GM06990 (cell line): Measurements from ENCODE around the gene TBXAS1.
"Not testable (repeated sequence)": the region's sequence is repeated elsewhere in the genome, so short reads cannot be mapped to it uniquely, and the experiment has no call there.

Experiments used
- DNase-seq: peaks from one replicate; pipeline ENCODE4 v3.0.0-alpha.2; 2011; ENCODE audit not compliant: insufficient read length; ENCODE audit errors: extremely low read depth
- H3K27me3 ChIP-seq: replicated peaks from 2 replicates; pipeline ENCODE4 v1.6.0; 2011; ENCODE audit warnings: low read length; ENCODE audit not compliant: control insufficient read depth, insufficient read depth
- H3K36me3 ChIP-seq: 2 replicates; pipeline ENCODE4 v1.5.1; 2011; ENCODE audit warnings: low read length; ENCODE audit not compliant: control insufficient read depth, insufficient read depth
- H3K4me3 ChIP-seq: replicated peaks from 2 replicates; pipeline ENCODE4 v1.5.1; 2011; ENCODE audit warnings: low read depth, mild to moderate bottlenecking, control low read depth, low read length
- TF ChIP-seq, protein P1 (sequence below): IDR thresholded peaks from 2 replicates; pipeline ENCODE4 v1.5.1; 2011; ENCODE audit warnings: low read length, control low read depth, mild to moderate bottlenecking, inconsistent platforms; ENCODE audit not compliant: insufficient read depth, poor library complexity, severe bottlenecking

The TBXAS1 gene

GRCh38 chr7:139918480-139918879 is 89.4 kb downstream of the TBXAS1 start:
- no peak for DNase-seq
- TF ChIP-seq, protein P1, sequence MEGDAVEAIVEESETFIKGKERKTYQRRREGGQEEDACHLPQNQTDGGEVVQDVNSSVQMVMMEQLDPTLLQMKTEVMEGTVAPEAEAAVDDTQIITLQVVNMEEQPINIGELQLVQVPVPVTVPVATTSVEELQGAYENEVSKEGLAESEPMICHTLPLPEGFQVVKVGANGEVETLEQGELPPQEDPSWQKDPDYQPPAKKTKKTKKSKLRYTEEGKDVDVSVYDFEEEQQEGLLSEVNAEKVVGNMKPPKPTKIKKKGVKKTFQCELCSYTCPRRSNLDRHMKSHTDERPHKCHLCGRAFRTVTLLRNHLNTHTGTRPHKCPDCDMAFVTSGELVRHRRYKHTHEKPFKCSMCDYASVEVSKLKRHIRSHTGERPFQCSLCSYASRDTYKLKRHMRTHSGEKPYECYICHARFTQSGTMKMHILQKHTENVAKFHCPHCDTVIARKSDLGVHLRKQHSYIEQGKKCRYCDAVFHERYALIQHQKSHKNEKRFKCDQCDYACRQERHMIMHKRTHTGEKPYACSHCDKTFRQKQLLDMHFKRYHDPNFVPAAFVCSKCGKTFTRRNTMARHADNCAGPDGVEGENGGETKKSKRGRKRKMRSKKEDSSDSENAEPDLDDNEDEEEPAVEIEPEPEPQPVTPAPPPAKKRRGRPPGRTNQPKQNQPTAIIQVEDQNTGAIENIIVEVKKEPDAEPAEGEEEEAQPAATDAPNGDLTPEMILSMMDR: no peak
- H3K4me3 ChIP-seq: no peak overlapping the region
- no peaks in the 10 kb centered on the region for H3K36me3 ChIP-seq
- H3K27me3 ChIP-seq: no peaks in the 10 kb centered on the region

DNA sequence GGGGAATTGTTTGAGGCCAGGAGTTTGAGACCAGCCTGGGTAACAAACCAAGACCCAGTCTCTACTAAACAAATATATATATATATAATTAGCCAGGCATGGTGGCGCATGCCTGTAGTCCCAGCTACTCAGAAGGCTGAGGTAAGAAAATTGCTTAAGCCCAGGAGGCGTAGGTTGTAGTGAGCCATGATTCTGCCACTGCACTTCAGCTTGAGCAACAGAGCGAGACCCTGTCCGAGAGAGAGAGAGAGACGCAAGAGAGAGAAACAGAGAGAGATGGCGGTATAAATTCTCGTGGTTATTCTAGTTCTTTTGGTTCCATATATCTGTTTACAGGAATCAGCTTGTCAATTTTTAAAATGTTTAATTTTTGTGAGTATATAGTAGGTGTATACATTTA is 94.0 kb downstream of the TBXAS1 start:
- H3K36me3 ChIP-seq: no peaks in the 10 kb centered on the region
- H3K4me3 ChIP-seq: no peak overlapping the region
- no peaks in the 10 kb centered on the region for H3K27me3 ChIP-seq
- no peak for DNase-seq
- TF ChIP-seq, protein P1: no peak

DNA sequence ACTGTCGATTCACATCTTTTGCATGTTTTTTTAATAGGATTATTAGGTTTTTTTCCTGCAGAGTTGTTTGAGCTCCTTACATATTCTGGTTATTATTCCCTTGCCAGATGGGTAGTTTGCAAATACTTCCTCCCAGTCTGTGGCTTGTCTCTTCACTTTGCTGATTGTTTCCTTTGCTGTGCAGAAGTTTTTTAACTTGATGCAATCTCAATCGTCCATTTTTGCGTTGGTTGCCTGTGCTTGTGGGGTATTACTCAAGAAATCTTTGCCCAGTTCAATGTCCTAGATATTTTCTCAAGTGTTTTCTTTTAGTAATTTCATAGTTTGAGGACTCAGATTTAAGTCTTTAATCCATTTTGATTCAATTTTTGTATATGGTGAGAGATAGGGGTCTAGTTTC is 95.4 kb downstream of the TBXAS1 start:
- H3K27me3 ChIP-seq: no peaks in the 10 kb centered on the region
- no peak overlapping the region for H3K4me3 ChIP-seq
- no peak for DNase-seq
- TF ChIP-seq, protein P1: no peak
- no peaks in the 10 kb centered on the region for H3K36me3 ChIP-seq

DNA sequence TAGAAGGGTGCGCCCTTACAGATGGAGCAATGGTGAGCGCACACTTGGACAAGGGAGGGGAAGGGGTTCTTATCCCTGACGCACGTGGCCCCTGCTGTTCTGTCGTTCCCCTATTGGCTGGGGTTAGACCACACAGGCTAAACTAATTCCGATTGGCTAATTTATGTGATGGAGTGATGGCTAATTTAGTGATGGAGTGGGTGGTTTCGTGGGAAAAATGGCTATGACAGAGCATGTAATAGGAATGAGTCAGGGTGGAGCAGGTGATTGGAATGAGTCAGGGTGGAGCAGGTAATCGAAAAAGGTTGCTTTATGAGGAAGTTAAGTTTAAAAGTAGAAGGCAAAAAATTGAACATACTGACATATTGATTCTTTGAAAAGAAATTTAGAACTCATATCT is 100.2 kb downstream of the TBXAS1 start:
- not testable (repeated sequence) for H3K27me3 ChIP-seq, H3K36me3 ChIP-seq, DNase-seq, H3K4me3 ChIP-seq

- TF ChIP-seq, protein P1: no peak
- Histone ChIP-seq H3K27me3 (no peaks in the 10 kb centered on the region), H3K36me3 (no peaks in the 10 kb centered on the region), H3K4me3 (no peak overlapping the region)
- no peak for DNase-seq
Observed at GRCh38 chr7:139930286-139930965, 101.4 kb downstream of the TBXAS1 start.

GRCh38 chr7:139931190-139931934 is 102.3 kb downstream of the TBXAS1 start:
- TF ChIP-seq, protein P1: no peak
- Histone ChIP-seq H3K36me3 (no peaks in the 10 kb centered on the region), H3K27me3 (no peaks in the 10 kb centered on the region), H3K4me3 (no peak overlapping the region)
- no peak for DNase-seq
